Measurements from ENCODE around the gene B9D1.

The B9D1 gene

GRCh38 chr17:19375732-19376131 lies 13.2 kb upstream of the B9D1 start:
- Histone ChIP-seq H3K36me3 (replicated peaks; ENCODE audit: low read depth, low read length) (no peaks in the 10 kb centered on the region), H3K4me2 (ENCODE audit: low read length) (no peak overlapping the region), H4K20me1 (ENCODE audit: insufficient read depth, low read length) (no peaks in the 10 kb centered on the region), H3K79me2 (ENCODE audit: low read length) (no peaks in the 10 kb centered on the region), H3K9ac (ENCODE audit: low read length) (no peak overlapping the region), H3K27ac (ENCODE audit: low read length) (no peak overlapping the region), H3K4me1 (ENCODE audit: low read length) (0 out of 2 replicates have a peak, but pooled peaks cover under 1% of the 10 kb centered on the region), H3K4me3 (ENCODE audit: low read length) (no peak overlapping the region), H3K27me3 (ENCODE audit: low read depth, low read length) (no peaks in the 10 kb centered on the region), H3K9me3 (ENCODE audit: insufficient read depth, low read length) (no peaks in the 10 kb centered on the region), H2AFZ (ENCODE audit: low read depth, low read length) (no peak overlapping the region)
- TF ChIP-seq CTCF (IDR thresholded peaks at IDR 0.05; ENCODE audit: low read depth, low read length) (no peak), EZH2phosphoT487 (IDR thresholded peaks at IDR 0.05; ENCODE audit: low read depth) (no peak)

DNA sequence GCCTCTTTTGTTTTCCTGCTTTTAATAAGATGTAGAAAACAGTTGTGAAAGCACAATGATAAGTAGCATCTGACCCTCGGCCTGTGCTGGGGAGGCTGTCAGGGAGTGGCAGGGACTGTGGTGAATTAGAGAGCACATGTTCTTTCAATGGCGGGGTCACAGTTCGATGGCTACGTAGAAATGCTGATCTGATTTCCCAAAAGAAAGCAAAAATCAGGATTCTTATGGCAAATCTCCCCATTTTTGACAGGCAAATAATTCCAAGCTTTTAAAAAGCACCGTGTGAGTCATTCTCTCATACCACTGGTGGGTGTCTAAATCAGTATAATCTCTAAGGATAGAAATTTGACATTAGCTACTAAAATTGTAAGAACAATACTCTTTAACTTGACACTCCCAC lies 11.6 kb upstream of the B9D1 start:
- Histone ChIP-seq H2AFZ (ENCODE audit: low read depth, low read length) (no peak overlapping the region), H3K9me3 (ENCODE audit: insufficient read depth, low read length) (no peaks in the 10 kb centered on the region)
- no peak for TF ChIP-seq EZH2phosphoT487 (IDR thresholded peaks at IDR 0.05; ENCODE audit: low read depth)
- TF ChIP-seq CTCF (IDR thresholded peaks at IDR 0.05; ENCODE audit: low read depth, low read length), result no peak

DNA sequence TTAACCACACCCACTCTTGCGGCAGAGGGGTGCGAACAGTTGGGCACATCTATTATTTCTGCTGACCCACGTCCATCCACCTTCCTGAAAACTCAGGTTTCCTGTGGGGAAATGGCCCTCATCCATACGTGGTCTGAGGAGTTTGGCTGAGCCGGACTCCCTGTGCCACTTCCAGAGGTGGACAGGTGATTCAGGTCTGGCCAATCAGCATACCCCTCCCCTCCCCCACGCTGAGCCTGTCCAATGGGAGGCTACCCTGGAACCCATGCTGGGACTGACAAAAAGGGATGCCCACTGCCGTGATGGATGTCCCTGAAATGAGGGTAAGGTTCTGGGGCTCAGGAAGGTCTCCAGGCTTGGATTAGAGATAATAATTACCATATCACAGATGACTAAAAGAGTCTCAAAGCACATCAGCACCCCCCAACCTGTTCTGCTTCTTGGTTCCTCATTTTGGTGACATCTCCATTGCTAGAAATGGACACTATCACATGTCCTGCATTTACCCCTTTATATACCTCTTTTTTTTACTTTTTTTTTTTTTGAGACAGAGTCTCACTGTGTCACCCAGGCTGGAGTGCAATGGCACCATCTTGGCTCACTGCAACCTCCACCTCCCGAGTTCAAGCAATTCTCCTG lies 10.5 kb upstream of the B9D1 start:
- Histone ChIP-seq H4K20me1 (ENCODE audit: insufficient read depth, low read length) (no peaks in the 10 kb centered on the region), H3K27me3 (ENCODE audit: low read depth, low read length) (no peaks in the 10 kb centered on the region), H3K4me3 (ENCODE audit: low read length) (no peak overlapping the region), H3K4me1 (ENCODE audit: low read length) (0 out of 2 replicates have a peak, but pooled peaks cover 2% of the 10 kb centered on the region), H3K27ac (ENCODE audit: low read length) (no peak overlapping the region), H3K79me2 (ENCODE audit: low read length) (no peaks in the 10 kb centered on the region), H3K9me3 (ENCODE audit: insufficient read depth, low read length) (no peaks in the 10 kb centered on the region), H3K4me2 (ENCODE audit: low read length) (no peak overlapping the region), H3K9ac (ENCODE audit: low read length) (no peak overlapping the region), H3K36me3 (replicated peaks; ENCODE audit: low read depth, low read length) (no peaks in the 10 kb centered on the region), H2AFZ (ENCODE audit: low read depth, low read length) (no peak overlapping the region)
- TF ChIP-seq EZH2phosphoT487 (IDR thresholded peaks at IDR 0.05; ENCODE audit: low read depth) (no peak), CTCF (IDR thresholded peaks at IDR 0.05; ENCODE audit: low read depth, low read length) (no peak)

More for the DNA sequence above, 11.6 kb upstream of the B9D1 start:
- Histone ChIP-seq H3K79me2 (ENCODE audit: low read length) (no peaks in the 10 kb centered on the region), H3K27ac (ENCODE audit: low read length) (no peak overlapping the region), H3K4me3 (ENCODE audit: low read length) (no peak overlapping the region), H3K27me3 (ENCODE audit: low read depth, low read length) (no peaks in the 10 kb centered on the region), H3K9ac (ENCODE audit: low read length) (no peak overlapping the region), H3K36me3 (replicated peaks; ENCODE audit: low read depth, low read length) (no peaks in the 10 kb centered on the region), H3K4me1 (ENCODE audit: low read length) (0 out of 2 replicates have a peak, but pooled peaks cover 2% of the 10 kb centered on the region), H4K20me1 (ENCODE audit: insufficient read depth, low read length) (no peaks in the 10 kb centered on the region), H3K4me2 (ENCODE audit: low read length) (no peak overlapping the region)

GRCh38 chr17:19372439-19372838 lies 9.9 kb upstream of the B9D1 start:
- no peak for TF ChIP-seq EZH2phosphoT487 (IDR thresholded peaks at IDR 0.05; ENCODE audit: low read depth)
- TF ChIP-seq CTCF (IDR thresholded peaks at IDR 0.05; ENCODE audit: low read depth, low read length), result no peak
- Histone ChIP-seq H3K9ac (ENCODE audit: low read length) (no peak overlapping the region), H3K79me2 (ENCODE audit: low read length) (no peaks in the 10 kb centered on the region), H3K4me3 (ENCODE audit: low read length) (no peak overlapping the region), H3K9me3 (ENCODE audit: insufficient read depth, low read length) (no peaks in the 10 kb centered on the region), H3K4me1 (ENCODE audit: low read length) (0 out of 2 replicates have a peak, but pooled peaks cover 2% of the 10 kb centered on the region), H3K36me3 (replicated peaks; ENCODE audit: low read depth, low read length) (no peaks in the 10 kb centered on the region), H3K4me2 (ENCODE audit: low read length) (no peak overlapping the region), H4K20me1 (ENCODE audit: insufficient read depth, low read length) (no peaks in the 10 kb centered on the region), H2AFZ (ENCODE audit: low read depth, low read length) (no peak overlapping the region), H3K27me3 (ENCODE audit: low read depth, low read length) (no peaks in the 10 kb centered on the region), H3K27ac (ENCODE audit: low read length) (no peak overlapping the region)

All from OCI-LY3 (cell line).